GM12892 (cell line): ENCODE results near the gene HSFX3.
"Not testable (repeated sequence)": the region's sequence is repeated elsewhere in the genome, so short reads cannot be mapped to it uniquely, and the experiment has no call there.

Experiments
- DNase-seq: peaks from one replicate; pipeline ENCODE4 v3.0.0; 2011; ENCODE audit not compliant: insufficient read length
- FAIRE-seq: peaks from 2 replicates; lab custom pipeline; 2011; peaks lifted over from hg19 to GRCh38; lab: Jason Lieb, UNC
- POLR2A ChIP-seq: IDR thresholded peaks from 2 replicates; pipeline ENCODE4 v1.6.1; 2011; ENCODE audit warnings: low read depth, low read length, control low read depth
- POLR2AphosphoS5 ChIP-seq: IDR thresholded peaks from 2 replicates; pipeline ENCODE4 v1.6.1; 2011; ENCODE audit warnings: low read depth, low read length, control low read depth
- TAF1 ChIP-seq: IDR thresholded peaks from 2 replicates; pipeline ENCODE4 v1.6.1; 2011; ENCODE audit warnings: low read depth, mild to moderate bottlenecking, control low read depth, low read length, borderline replicate concordance

HSFX3 gene

GRCh38 chrX:149539283-149540130, 10.2 kb downstream of the HSFX3 start:
- TF ChIP-seq TAF1 (no peak), POLR2A (no peak), POLR2AphosphoS5 (no peak)
- peak; percentile 86 for FAIRE-seq
- peak; percentile 55 for DNase-seq

GRCh38 chrX:149537474-149537873, 12.2 kb downstream of the HSFX3 start:
- peak; percentile 85 for FAIRE-seq
- not testable (repeated sequence) for DNase-seq

- not testable (repeated sequence) for FAIRE-seq
Observed at GRCh38 chrX:149534926-149535602, 14.7 kb downstream of the HSFX3 start.

GRCh38 chrX:149533999-149534398, 15.7 kb downstream of the HSFX3 start:
- not testable (repeated sequence) for DNase-seq, FAIRE-seq

More at GRCh38 chrX:149534926-149535602, 14.7 kb downstream of the HSFX3 start:
- not testable (repeated sequence) for DNase-seq

GRCh38 chrX:149532868-149533267, 16.9 kb downstream of the HSFX3 start:
- not testable (repeated sequence) for FAIRE-seq

GRCh38 chrX:149531599-149531998, 18.1 kb downstream of the HSFX3 start:
- TF ChIP-seq TAF1 (no peak), POLR2AphosphoS5 (no peak), POLR2A (no peak)
- FAIRE-seq (peak; percentile 76), DNase-seq (no peak)

More at GRCh38 chrX:149532868-149533267, 16.9 kb downstream of the HSFX3 start:
- not testable (repeated sequence) for DNase-seq

- FAIRE-seq (no peak), DNase-seq (no peak)
- TF ChIP-seq POLR2AphosphoS5 (no peak), TAF1 (no peak), POLR2A (no peak)
Observed at GRCh38 chrX:149528381-149528780, 21.3 kb downstream of the HSFX3 start.

- no peak for TF ChIP-seq TAF1
- TF ChIP-seq POLR2AphosphoS5: no peak
- TF ChIP-seq POLR2A: no peak
- DNase-seq (no peak), FAIRE-seq (peak; percentile 79)
Observed at GRCh38 chrX:149527705-149528104, 22.0 kb downstream of the HSFX3 start.

- peak; percentile 76 for FAIRE-seq
- not testable (repeated sequence) for DNase-seq
Observed at GRCh38 chrX:149526318-149527033, 23.2 kb downstream of the HSFX3 start.

GRCh38 chrX:149525903-149526302, 23.8 kb downstream of the HSFX3 start:
- DNase-seq, FAIRE-seq: not testable (repeated sequence)

GRCh38 chrX:149525389-149525788, 24.3 kb downstream of the HSFX3 start:
- not testable (repeated sequence) for DNase-seq
- peak; percentile 100 for FAIRE-seq

GRCh38 chrX:149522916-149523315, 26.8 kb downstream of the HSFX3 start:
- no peak for DNase-seq
- no peak for TF ChIP-seq TAF1
- TF ChIP-seq POLR2A: no peak
- TF ChIP-seq POLR2AphosphoS5: no peak
- no peak for FAIRE-seq

GRCh38 chrX:149521438-149521837, 28.3 kb downstream of the HSFX3 start:
- no peak for DNase-seq
- TF ChIP-seq POLR2A: no peak
- TF ChIP-seq TAF1: no peak
- TF ChIP-seq POLR2AphosphoS5: no peak
- peak; percentile 60 for FAIRE-seq

- not testable (repeated sequence) for FAIRE-seq, DNase-seq
Observed at GRCh38 chrX:149520636-149521277, 29.0 kb downstream of the HSFX3 start.
